Measurements from ENCODE around the gene SCAMP2. TPM values are rescaled to one million over a fixed set of nuclear protein-coding genes. Genes with fewer than 3 reads are reported as not detected.

SCAMP2 gene
- total and polyA plus RNA-seq, 2 of the 13 experiments (the other 11 are each of a cell fraction or from before 2014, with no cell fraction given): 34.8 to 121 TPM

GRCh38 chr15:74816624-74817369, 56.4 kb downstream of the SCAMP2 start (continued):
- TF ChIP-seq ZNF558 (CRISPR knock-in tag; IDR thresholded peaks at IDR 0.05; ENCODE audit: borderline replicate concordance) (no peak), ZSCAN12 (CRISPR knock-in tag; IDR thresholded peaks at IDR 0.05) (no peak), POLR2A (IDR thresholded peaks at IDR 0.05; ENCODE audit: insufficient read depth in 1 of 2, low read depth in 2 of 2, low read length in 2 of 2) (no peak), SP5 (CRISPR knock-in tag; IDR thresholded peaks at IDR 0.05; ENCODE audit: borderline replicate concordance, low read depth) (no peak), JDP2 (CRISPR knock-in tag; IDR thresholded peaks at IDR 0.05; ENCODE audit: borderline replicate concordance) (no peak), ZNF496 (CRISPR knock-in tag; IDR thresholded peaks at IDR 0.05; ENCODE audit: insufficient replicate concordance) (no peak), ZNF629 (CRISPR knock-in tag; conservative IDR thresholded peaks at IDR 0.05) (peak; percentile 95), NR2F2 (IDR thresholded peaks at IDR 0.05; ENCODE audit: borderline replicate concordance, low read depth) (no peak), ZNF839 (CRISPR knock-in tag; IDR thresholded peaks at IDR 0.05; ENCODE audit: borderline replicate concordance) (no peak), CENPBD1 (CRISPR knock-in tag; IDR thresholded peaks at IDR 0.05; ENCODE audit: borderline replicate concordance, low read depth) (no peak), ZNF780A (CRISPR knock-in tag; IDR thresholded peaks at IDR 0.05) (no peak), ZHX1 (CRISPR knock-in tag; IDR thresholded peaks at IDR 0.05; ENCODE audit: low read depth) (no peak)
- TF ChIP-seq, protein P1, sequence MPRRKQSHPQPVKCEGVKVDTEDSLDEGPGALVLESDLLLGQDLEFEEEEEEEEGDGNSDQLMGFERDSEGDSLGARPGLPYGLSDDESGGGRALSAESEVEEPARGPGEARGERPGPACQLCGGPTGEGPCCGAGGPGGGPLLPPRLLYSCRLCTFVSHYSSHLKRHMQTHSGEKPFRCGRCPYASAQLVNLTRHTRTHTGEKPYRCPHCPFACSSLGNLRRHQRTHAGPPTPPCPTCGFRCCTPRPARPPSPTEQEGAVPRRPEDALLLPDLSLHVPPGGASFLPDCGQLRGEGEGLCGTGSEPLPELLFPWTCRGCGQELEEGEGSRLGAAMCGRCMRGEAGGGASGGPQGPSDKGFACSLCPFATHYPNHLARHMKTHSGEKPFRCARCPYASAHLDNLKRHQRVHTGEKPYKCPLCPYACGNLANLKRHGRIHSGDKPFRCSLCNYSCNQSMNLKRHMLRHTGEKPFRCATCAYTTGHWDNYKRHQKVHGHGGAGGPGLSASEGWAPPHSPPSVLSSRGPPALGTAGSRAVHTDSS (CRISPR knock-in tag; conservative IDR thresholded peaks at IDR 0.05): no peak
- TF ChIP-seq, protein P2, sequence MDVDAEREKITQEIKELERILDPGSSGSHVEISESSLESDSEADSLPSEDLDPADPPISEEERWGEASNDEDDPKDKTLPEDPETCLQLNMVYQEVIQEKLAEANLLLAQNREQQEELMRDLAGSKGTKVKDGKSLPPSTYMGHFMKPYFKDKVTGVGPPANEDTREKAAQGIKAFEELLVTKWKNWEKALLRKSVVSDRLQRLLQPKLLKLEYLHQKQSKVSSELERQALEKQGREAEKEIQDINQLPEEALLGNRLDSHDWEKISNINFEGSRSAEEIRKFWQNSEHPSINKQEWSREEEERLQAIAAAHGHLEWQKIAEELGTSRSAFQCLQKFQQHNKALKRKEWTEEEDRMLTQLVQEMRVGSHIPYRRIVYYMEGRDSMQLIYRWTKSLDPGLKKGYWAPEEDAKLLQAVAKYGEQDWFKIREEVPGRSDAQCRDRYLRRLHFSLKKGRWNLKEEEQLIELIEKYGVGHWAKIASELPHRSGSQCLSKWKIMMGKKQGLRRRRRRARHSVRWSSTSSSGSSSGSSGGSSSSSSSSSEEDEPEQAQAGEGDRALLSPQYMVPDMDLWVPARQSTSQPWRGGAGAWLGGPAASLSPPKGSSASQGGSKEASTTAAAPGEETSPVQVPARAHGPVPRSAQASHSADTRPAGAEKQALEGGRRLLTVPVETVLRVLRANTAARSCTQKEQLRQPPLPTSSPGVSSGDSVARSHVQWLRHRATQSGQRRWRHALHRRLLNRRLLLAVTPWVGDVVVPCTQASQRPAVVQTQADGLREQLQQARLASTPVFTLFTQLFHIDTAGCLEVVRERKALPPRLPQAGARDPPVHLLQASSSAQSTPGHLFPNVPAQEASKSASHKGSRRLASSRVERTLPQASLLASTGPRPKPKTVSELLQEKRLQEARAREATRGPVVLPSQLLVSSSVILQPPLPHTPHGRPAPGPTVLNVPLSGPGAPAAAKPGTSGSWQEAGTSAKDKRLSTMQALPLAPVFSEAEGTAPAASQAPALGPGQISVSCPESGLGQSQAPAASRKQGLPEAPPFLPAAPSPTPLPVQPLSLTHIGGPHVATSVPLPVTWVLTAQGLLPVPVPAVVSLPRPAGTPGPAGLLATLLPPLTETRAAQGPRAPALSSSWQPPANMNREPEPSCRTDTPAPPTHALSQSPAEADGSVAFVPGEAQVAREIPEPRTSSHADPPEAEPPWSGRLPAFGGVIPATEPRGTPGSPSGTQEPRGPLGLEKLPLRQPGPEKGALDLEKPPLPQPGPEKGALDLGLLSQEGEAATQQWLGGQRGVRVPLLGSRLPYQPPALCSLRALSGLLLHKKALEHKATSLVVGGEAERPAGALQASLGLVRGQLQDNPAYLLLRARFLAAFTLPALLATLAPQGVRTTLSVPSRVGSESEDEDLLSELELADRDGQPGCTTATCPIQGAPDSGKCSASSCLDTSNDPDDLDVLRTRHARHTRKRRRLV (CRISPR knock-in tag; IDR thresholded peaks at IDR 0.05): no peak

All from HepG2 (cell line).